GM23248 (cell line): ENCODE data around the gene MLC1.

Experiments
- EZH2 ChIP-seq: fragments of 200-600 bp; sonication (generic); IDR thresholded peaks from 2 replicates; pipeline ENCODE4 v1.6.1; 2018; ENCODE audit warnings: antibody characterized with exemption, mild to moderate bottlenecking; ENCODE audit not compliant: insufficient read depth, poor library complexity, severe bottlenecking
- EZH2phosphoT487 ChIP-seq: fragments of 200-600 bp; sonication (generic); IDR thresholded peaks from 2 replicates; pipeline ENCODE4 v1.6.1; 2018; ENCODE audit warnings: antibody characterized with exemption, moderate library complexity, mild to moderate bottlenecking, low read depth; ENCODE audit not compliant: insufficient read depth

DNA sequence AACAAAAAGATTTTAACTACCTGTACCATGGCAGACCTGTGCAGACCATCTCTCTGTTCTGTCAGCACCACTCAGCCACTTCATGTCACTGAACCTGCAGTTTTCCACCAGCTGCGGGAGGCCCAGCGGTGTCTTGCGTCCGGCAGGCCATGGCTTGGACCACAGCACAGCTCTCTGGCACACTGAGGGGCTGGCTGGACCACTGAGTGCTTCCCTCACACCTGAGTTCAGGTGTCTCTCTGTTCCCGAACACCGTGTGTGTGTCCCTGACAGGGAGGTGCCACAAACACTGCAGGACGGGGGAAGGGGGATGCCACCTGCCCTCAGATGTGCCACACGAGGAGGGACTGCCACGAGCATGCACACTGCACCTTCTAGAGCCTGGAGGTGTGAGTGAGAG, 22.3 kb upstream of the MLC1 start:
- TF ChIP-seq EZH2: no peak
- no peak for TF ChIP-seq EZH2phosphoT487
